ENCODE results near the gene OSBP2.

OSBP2 gene

DNA sequence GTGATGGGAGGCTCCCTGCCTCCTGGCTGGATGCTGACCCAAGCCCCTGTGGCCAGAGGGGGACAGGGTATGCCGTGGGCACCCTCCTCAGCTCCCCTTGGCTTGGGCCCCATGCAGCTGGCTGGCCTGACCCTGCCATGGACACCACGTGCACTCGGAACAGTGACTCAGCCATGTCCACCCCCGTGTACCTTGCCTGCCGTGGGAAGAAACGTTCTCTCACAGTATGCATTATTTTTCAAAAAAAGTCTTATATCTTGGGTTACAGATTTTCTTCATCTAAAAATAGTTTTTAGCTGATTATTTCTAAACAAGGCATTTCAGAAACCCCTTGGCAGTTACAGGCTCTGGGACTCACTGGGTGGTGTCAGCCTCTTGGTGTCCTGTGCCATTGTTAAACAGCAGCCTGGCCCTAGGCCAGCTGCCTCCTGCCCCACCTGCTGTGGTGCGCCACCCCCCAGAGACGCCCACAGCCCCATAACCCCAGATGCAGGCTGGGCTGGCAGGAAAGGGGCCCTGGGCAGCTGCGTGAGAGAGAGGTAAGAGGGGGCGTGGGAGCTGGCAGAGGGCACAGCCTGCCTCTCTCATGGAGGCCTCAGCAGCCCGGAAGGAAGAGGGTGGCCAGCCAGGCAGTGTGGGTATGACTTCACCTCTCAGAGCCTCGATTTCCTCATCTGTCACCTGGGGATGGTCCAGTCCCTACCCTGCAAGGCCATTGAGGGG lies 174.2 kb downstream of the OSBP2 start:
- no peaks in the 10 kb centered on the region for H3K9me3 Mint-ChIP-seq
- no peaks in the 10 kb centered on the region for H3K27me3 Mint-ChIP-seq
- no peaks in the 10 kb centered on the region for H3K4me1 Mint-ChIP-seq
- H3K27ac Mint-ChIP-seq, result no peak overlapping the region
- H3K4me3 Mint-ChIP-seq, result no peak overlapping the region
- no peak for DNase-seq
- no peaks in the 10 kb centered on the region for H3K36me3 Mint-ChIP-seq
- CTCF ChIA-PET, result no interaction called here

GRCh38 chr22:30869667-30870395 lies 175.2 kb downstream of the OSBP2 start:
- CTCF ChIA-PET, result no interaction called here
- DNase-seq, result no peak
- Mint-ChIP-seq H3K27ac (no peak overlapping the region), H3K36me3 (no peaks in the 10 kb centered on the region), H3K9me3 (no peaks in the 10 kb centered on the region), H3K27me3 (no peaks in the 10 kb centered on the region), H3K4me1 (no peaks in the 10 kb centered on the region), H3K4me3 (no peak overlapping the region)

DNA sequence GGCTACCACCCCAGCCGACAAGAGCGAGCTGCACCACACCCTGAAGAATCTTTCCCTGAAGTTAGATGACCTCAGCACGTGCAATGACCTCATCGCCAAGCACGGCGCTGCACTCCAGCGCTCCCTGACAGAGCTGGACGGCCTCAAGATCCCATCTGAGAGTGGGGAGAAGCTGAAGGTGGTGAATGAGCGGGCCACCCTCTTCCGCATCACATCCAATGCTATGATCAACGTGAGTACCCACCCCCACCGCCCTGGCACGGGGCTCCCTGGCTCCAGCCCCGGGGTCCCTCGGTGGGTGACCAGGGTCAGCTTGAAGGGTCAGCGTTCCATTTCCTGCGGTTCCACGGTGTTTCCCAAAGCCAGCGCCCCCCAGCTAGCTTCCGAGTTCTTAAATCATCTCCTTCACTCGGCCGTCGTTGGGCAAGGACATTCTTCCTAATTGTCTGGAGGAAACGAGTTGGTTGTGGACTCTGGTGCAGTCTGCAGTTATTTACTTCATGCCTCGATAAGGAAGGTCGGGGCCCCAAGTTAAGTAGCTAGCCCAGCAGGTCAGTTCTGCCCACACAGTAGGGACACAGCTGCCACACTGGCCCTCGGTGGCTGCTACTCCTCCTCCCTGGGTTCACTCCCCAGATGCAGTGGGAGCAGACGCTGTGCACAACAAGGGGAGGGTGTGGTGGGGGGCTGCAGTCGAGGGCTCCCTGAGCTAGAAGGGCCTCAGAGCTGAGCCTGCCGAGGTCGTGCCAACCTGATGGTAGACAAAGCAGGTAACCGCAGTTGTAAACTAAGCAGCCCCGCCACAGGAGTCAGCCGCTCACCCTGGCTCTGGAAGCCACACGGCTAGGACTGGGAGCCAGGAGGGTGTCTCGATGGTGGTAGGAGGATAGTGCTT lies 176.0 kb downstream of the OSBP2 start:
- H3K4me3 Mint-ChIP-seq, result no peak overlapping the region
- no peaks in the 10 kb centered on the region for H3K36me3 Mint-ChIP-seq
- H3K27ac Mint-ChIP-seq, result no peak overlapping the region
- no peaks in the 10 kb centered on the region for H3K27me3 Mint-ChIP-seq
- no peak for DNase-seq
- no peaks in the 10 kb centered on the region for H3K9me3 Mint-ChIP-seq
- no peaks in the 10 kb centered on the region for H3K4me1 Mint-ChIP-seq
- CTCF ChIA-PET, result no interaction called here

GRCh38 chr22:30871391-30872284 lies 177.0 kb downstream of the OSBP2 start:
- CTCF ChIA-PET, result no interaction called here
- H3K4me1 Mint-ChIP-seq, result no peaks in the 10 kb centered on the region
- DNase-seq, result no peak
- H3K27me3 Mint-ChIP-seq, result no peaks in the 10 kb centered on the region
- H3K4me3 Mint-ChIP-seq, result no peak overlapping the region
- no peaks in the 10 kb centered on the region for H3K36me3 Mint-ChIP-seq
- no peaks in the 10 kb centered on the region for H3K9me3 Mint-ChIP-seq
- no peak overlapping the region for H3K27ac Mint-ChIP-seq

DNA sequence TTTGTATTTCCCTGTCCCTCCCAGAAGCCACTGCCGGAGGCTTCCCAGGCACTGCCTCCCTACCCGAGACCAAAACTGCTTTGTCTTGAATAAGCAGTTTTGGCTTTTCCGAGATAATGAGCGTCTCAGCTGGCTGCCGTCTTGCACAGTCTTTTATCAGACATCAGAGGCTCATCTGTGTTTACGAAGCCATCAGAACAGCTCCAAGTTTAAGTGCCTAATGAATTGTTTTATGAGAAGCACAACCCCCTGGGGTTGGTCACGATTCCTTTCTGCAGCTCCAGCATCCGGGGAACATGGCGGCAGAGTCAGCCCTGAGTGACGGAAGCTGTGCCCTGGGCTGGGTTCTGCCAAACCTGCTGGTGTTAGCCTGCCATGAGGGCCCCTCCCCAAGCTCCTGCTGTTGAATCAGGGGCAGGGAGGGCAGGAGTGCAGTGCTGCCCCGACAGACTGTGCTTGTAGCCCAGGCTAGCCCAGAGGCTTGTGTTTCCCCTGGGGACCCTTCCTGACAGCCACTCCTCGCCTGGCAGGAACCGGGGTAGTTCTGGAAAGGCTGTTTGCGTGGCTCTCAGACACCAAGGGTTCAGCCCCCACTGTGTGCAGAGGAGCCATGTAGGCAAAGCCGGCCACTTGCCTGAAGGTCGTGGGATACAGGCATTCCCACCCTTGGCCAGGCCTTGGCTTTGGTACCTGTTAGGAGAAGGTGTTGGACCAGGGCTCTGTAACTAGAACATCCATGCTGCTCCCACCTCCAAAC lies 177.8 kb downstream of the OSBP2 start:
- DNase-seq, result no peak
- Mint-ChIP-seq H3K9me3 (no peaks in the 10 kb centered on the region), H3K4me3 (no peak overlapping the region), H3K36me3 (no peaks in the 10 kb centered on the region), H3K27me3 (no peaks in the 10 kb centered on the region), H3K27ac (no peak overlapping the region), H3K4me1 (no peaks in the 10 kb centered on the region)
- CTCF ChIA-PET, result no interaction called here

- Mint-ChIP-seq H3K9me3 (no peaks in the 10 kb centered on the region), H3K27ac (no peak overlapping the region), H3K4me3 (no peak overlapping the region), H3K4me1 (no peaks in the 10 kb centered on the region), H3K36me3 (no peaks in the 10 kb centered on the region), H3K27me3 (no peaks in the 10 kb centered on the region)
- no peak for DNase-seq
- CTCF ChIA-PET, result no interaction called here
Measured at GRCh38 chr22:30873086-30873650, 178.5 kb downstream of the OSBP2 start.

GRCh38 chr22:30873661-30874060 lies 179.0 kb downstream of the OSBP2 start:
- DNase-seq, result no peak
- H3K27me3 Mint-ChIP-seq, result no peaks in the 10 kb centered on the region
- no peak overlapping the region for H3K4me3 Mint-ChIP-seq
- H3K4me1 Mint-ChIP-seq, result no peaks in the 10 kb centered on the region
- H3K9me3 Mint-ChIP-seq, result no peaks in the 10 kb centered on the region
- no peaks in the 10 kb centered on the region for H3K36me3 Mint-ChIP-seq
- H3K27ac Mint-ChIP-seq, result no peak overlapping the region
- CTCF ChIA-PET, result no interaction called here

DNA sequence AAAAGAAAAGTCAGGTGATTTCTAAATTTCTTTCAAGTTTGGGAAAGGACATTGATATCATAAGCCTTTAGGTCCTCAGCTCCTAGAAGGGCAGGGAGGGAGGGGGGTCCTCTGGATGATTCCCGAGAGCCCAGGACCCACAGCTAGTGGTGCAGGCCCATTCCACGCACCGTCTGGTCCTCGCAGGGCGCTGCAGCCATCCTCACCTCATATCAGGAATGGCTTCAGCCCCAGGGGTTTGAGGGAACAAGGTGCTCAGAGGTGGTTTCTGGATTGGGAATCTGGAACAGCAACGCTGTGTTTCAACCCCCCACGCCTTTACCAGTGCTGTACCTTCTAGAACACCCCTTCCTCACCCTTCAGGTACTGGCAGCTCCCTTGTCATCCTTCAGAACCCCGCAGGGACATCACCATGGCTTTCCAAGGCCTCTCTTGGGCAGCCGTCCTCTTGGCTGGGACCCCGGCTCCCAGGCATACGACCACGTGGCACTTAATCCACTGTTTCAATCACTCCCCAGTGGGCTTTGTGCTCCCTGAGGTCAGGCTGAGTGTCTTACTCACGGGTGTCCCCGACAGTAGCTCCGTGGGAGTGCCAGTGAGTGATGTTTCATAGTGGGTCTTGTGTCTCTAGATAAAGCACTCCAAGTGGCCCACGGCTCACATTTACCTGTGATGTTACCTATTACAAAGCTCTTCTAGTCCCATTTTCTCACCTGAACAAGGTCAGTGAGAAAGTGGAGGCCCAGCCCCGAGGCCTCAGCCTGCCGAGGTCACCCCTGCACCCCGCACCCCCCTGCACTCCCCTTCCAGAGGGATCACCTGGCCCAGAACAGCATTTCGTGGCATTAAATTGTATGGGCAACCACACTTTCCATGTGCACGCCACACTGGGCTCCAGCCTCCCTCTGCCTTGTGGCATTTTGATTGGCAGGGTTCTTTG lies 180.0 kb downstream of the OSBP2 start:
- CTCF ChIA-PET, result no interaction called here
- no peak overlapping the region for H3K4me3 Mint-ChIP-seq
- no peak for DNase-seq
- no peaks in the 10 kb centered on the region for H3K27me3 Mint-ChIP-seq
- H3K4me1 Mint-ChIP-seq, result no peaks in the 10 kb centered on the region
- H3K9me3 Mint-ChIP-seq, result no peaks in the 10 kb centered on the region
- no peaks in the 10 kb centered on the region for H3K36me3 Mint-ChIP-seq
- H3K27ac Mint-ChIP-seq, result no peak overlapping the region

GRCh38 chr22:30875481-30876215 lies 181.0 kb downstream of the OSBP2 start:
- no peak overlapping the region for H3K27ac Mint-ChIP-seq
- H3K36me3 Mint-ChIP-seq, result no peaks in the 10 kb centered on the region
- no peaks in the 10 kb centered on the region for H3K9me3 Mint-ChIP-seq
- DNase-seq, result no peak
- H3K27me3 Mint-ChIP-seq, result no peaks in the 10 kb centered on the region
- no peak overlapping the region for H3K4me3 Mint-ChIP-seq
- CTCF ChIA-PET, result no interaction called here
- H3K4me1 Mint-ChIP-seq, result no peaks in the 10 kb centered on the region

GRCh38 chr22:30876221-30876751 lies 181.6 kb downstream of the OSBP2 start:
- H3K27me3 Mint-ChIP-seq, result no peaks in the 10 kb centered on the region
- no peaks in the 10 kb centered on the region for H3K9me3 Mint-ChIP-seq
- peak; percentile 6 for DNase-seq
- CTCF ChIA-PET, result no interaction called here
- H3K27ac Mint-ChIP-seq, result no peak overlapping the region
- no peaks in the 10 kb centered on the region for H3K4me1 Mint-ChIP-seq
- no peaks in the 10 kb centered on the region for H3K36me3 Mint-ChIP-seq
- no peak overlapping the region for H3K4me3 Mint-ChIP-seq

- Mint-ChIP-seq H3K27ac (no peak overlapping the region), H3K27me3 (no peaks in the 10 kb centered on the region), H3K4me3 (no peak overlapping the region), H3K4me1 (no peaks in the 10 kb centered on the region), H3K36me3 (no peaks in the 10 kb centered on the region), H3K9me3 (no peaks in the 10 kb centered on the region)
- CTCF ChIA-PET, result no interaction called here
- no peak for DNase-seq
Measured at GRCh38 chr22:30876915-30877553, 182.4 kb downstream of the OSBP2 start.

All from activated naive CD4-positive, alpha-beta T cell treated with anti-CD3 and anti-CD28 coated beads, Interleukin-2, amount 10 ng/mL, durations not matched to agents 7 days and 5 days (primary cell).